Activated CD8-positive, alpha-beta memory T cell treated with anti-CD3 and anti-CD28 coated beads, Interleukin-2, amount 50 U/mL, for 24 hours (primary cell): ENCODE measurements around the gene COL5A1.
"Not testable (repeated sequence)": the region's sequence is repeated elsewhere in the genome, so short reads cannot be mapped to it uniquely, and the experiment has no call there.

ENCODE experiments used
- DNase-seq: peaks from one replicate; pipeline ENCODE4 v3.0.0-alpha.2; 2020; ENCODE audit errors: extremely low read depth

The COL5A1 gene

GRCh38 chr9:134707731-134708671 lies 66.4 kb downstream of the COL5A1 start:
- no peak for DNase-seq

DNA sequence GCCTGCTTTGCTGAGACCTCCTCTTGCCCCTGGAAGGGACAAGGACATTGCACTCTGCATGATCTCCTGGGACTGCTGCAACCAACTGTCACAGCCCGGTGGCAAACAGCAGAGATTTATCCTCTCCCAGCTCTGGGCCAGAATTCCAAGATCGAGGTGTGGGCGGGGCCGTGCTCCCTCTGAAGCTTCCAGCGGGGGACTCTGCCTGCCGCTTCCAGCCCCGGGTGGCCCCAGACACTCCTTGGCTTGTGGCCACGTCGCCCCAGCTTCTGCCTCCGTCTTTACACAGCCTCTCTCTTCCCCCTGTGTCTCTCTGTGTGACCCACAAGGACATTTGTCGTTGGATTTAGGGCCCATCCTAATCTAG lies 67.1 kb downstream of the COL5A1 start:
- DNase-seq = no peak

- DNase-seq = no peak
Observed at GRCh38 chr9:134709512-134710270, 68.1 kb downstream of the COL5A1 start.

- DNase-seq = no peak
Observed at GRCh38 chr9:134710271-134710540, 68.6 kb downstream of the COL5A1 start.

GRCh38 chr9:134710901-134711300 lies 69.3 kb downstream of the COL5A1 start:
- DNase-seq = no peak

DNA sequence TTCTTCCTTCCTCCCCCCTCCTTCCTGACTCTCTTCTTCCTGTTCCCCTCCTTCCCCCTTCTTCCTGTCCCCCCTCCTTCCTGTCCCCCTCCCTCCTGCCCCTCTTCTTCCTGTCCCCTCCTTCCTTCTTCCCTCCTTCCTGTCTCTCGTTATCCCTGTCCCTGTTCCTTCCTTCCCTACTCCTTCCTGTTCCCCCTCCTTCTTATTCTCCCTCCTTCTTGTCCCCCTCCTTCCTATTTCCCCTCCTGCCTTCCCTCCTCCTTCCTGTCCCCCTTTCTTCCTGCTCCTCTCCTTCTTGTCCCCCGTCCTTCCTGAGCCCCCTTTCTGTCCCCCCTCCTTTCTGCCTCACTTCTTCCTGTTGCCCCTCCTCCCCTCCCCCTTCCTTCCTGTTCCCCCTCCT lies 70.6 kb downstream of the COL5A1 start:
- DNase-seq = no peak

DNA sequence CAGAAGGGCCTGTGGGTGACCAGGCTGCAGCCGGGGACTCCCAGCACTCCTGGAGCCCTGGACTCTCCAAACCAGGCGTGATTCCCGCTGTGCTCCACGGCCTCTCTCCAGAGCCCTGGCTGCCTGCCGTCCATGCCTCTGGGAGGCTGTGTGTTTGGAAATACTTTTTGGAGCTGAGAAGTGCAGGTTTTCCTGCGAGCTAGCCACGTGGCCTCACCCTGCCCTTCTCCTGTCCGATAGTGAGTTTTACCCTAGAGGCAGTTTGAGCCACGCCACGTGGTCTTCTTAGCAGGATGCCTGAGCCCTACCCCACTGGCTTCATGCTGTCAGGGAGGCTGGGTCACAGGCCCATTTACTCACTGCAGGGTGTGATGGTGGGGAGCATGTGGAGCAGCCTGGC lies 71.3 kb downstream of the COL5A1 start:
- no peak for DNase-seq

DNA sequence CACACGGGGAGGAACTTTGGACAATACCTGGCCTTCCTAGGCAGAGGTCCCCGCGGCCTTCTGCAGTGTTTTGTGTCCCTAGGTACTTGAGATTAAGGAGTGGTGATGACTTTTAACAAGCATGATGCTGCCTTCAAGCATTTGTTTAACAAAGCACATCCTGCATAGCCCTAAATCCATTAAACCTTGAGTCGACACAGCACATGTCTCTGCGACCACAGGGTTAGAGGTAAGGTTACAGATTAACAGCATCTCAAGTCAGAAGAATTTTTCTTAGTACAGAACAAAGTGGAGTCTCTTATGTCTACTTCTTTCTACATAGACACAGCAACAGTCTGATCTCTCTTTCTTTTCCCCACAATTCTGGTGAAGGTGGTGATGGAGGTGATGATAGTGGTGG lies 73.9 kb downstream of the COL5A1 start:
- not testable (repeated sequence) for DNase-seq

DNA sequence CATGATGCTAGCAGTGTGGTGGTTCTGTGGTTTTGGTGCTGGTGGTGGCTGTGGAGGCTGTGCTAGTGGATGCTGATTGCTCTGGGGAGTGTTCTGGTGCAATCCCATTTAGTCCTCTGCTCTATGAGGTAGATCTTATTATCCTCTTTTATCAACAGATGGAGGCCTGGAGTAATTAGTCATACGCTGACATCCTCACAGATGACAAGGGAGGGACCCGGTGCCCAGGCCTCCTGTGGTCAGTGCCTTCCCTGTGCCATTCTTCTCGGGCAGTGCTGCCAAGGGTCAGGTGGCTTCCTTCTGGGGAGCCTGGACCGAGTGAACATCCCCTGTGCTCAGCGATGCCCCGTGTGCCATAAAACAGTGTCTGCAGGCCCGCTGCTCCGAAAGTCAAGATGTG lies 74.5 kb downstream of the COL5A1 start:
- DNase-seq = no peak

DNA sequence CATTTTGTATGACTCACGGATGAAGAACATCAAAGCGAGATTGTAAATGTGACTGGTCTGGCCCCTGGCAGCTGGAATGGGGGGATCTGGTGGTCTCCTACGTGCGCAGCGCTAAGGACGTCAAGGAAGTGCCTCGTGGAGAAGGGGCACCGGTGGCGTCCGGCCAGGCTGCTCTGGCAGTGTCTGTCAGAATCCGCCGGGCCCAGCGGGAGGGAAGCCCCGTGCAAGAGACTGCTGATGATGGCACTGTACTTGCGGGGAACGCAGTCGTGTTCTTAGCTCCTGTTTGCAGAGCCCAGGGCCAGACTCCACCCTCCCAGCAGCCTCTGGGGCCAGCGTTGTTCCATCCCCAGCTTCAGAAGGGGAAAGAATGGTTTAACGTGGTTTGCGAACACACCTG lies 75.5 kb downstream of the COL5A1 start:
- no peak for DNase-seq

GRCh38 chr9:134717924-134718645 lies 76.5 kb downstream of the COL5A1 start:
- no peak for DNase-seq

GRCh38 chr9:134719331-134719730 lies 77.7 kb downstream of the COL5A1 start:
- DNase-seq = no peak

GRCh38 chr9:134720136-134720753 lies 78.6 kb downstream of the COL5A1 start:
- no peak for DNase-seq

- no peak for DNase-seq
Observed at GRCh38 chr9:134720796-134721195, 79.2 kb downstream of the COL5A1 start.

DNA sequence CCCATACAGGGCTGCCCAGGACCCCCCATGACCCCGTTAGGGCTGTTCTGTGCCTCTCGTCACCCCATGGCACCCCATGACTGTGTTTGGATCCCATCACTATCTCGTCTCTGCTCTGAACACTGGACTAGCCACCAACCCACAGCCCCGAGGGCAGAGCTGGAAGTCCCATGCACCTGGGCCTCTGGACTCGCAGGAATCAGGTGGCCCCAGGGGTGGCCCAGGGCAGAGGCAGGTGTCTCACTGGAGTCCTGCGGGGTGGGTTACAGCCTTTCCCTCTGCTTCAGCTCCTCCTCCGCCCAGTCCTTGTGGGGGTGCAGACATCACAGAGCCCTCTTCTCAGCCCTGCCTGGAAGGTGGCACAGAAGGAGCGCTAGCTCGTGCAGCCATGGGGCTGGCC lies 79.7 kb downstream of the COL5A1 start:
- no peak for DNase-seq

GRCh38 chr9:134722120-134722701 lies 80.6 kb downstream of the COL5A1 start:
- no peak for DNase-seq

GRCh38 chr9:134723037-134723436 lies 81.4 kb downstream of the COL5A1 start:
- no peak for DNase-seq

- DNase-seq = no peak
Observed at GRCh38 chr9:134723491-134724190, 82.0 kb downstream of the COL5A1 start.

DNA sequence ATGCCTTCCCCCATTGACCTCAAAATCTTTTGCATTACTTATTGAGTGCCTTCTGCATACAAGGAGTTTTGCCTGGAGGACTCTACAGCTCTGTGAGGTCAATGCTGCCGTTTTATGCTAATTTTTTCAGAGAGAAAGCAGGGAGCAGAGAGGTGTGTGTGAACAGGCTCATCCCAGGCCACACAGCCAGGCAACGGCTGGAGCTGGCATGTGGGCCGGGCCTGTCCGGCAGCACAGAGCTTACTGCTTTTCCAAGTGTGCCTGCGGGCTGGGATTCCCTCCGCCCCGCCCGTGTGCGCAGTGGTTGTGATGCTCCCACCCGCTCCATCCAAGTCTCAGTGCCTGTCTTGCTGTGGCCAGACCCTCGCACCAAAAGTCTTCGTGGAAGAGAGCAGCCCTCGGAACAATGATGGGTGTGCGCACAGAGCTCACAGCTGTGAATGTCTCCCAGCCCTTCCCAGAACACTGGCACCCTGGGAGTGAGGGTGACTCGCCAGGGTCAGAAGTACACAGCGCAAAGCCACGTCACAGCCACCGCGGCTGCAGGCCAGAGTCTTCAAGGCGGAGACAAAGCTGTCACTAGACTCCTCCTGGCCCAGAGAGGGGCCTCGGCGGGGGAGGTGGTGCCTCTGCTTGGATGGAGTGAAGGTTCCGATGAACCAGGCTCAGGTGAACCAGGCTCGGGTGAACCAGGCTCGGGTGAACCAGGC lies 82.8 kb downstream of the COL5A1 start:
- DNase-seq = no peak

DNA sequence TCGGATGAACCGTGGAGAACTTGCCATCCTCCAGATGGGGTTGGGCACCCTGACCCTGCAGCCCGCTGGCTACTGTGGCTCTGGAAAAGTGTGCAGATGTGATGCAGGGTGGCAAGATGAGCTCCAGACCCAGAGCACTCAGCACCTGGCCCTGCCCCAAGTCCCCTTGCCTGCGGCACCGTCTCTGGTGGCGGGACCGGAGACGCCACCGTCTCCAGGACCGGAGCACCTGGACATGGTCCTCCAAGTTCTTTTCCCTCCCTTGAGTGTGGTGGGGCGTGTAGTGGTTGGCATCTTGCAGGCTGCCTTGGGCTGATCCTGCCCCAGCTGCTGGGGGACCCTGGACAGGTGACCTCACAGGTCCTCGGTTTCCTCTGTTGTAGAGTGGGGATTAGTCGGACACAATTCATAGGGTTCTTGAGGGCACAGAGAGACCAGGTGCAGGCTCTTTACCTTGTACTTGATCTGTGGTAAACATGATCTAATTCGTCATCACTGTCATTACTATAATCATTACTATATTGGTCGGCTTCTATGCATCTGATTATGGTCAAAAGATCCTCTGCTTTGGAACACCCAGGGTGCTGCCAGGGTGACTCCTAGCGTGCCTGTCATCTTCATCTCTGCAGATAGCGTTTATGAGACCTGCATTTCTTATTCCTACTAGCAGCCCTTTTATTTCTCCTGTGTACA lies 83.5 kb downstream of the COL5A1 start:
- DNase-seq = no peak
